Heart left ventricle (tissue), 16 donors: ENCODE results near the gene MARVELD3. TPM values are rescaled to one million over a fixed set of nuclear protein-coding genes. Genes with fewer than 3 reads are reported as not detected.

Experiments used
- ATAC-seq, 4 donors: fragments of 200-7000 bp; cut with Tn5 transposase; one replicate each; pipeline ENCODE4 v1.9.1; 2020 to 2022; ENCODE audit warnings: moderate library complexity in 4 of 4, mild to moderate bottlenecking in 3 of 4, moderate number of reproducible peaks in 1 of 4
- DNase-seq, 5 donors: peaks; one replicate each; pipeline ENCODE4 v3.0.0-alpha.2; 2020
- H3K27ac ChIP-seq, 12 donors: fragments of 200-600 bp; sonication (generic) in 4 of 12; one replicate each; pipeline versions ENCODE4 v1.5.0 to v1.8.0; 2016 to 2022; ENCODE audit warnings: mild to moderate bottlenecking in 2 of 12
- H3K27me3 ChIP-seq, 9 donors: fragments of 200-600 bp; sonication (generic) in 2 of 9; one replicate each; pipeline versions ENCODE4 v1.5.1 to v1.8.0; 2016 to 2022; ENCODE audit warnings: mild to moderate bottlenecking in 3 of 9
- H3K36me3 ChIP-seq, 9 donors: fragments of 200-600 bp; sonication (generic) in 2 of 9; one replicate each; pipeline versions ENCODE4 v1.5.0 to v1.8.0; 2018 to 2022; ENCODE audit warnings: mild to moderate bottlenecking in 2 of 9
- H3K4me1 ChIP-seq, 12 donors: fragments of 200-600 bp; sonication (generic) in 4 of 12; one replicate each; pipeline versions ENCODE4 v1.5.0 to v1.8.0; 2016 to 2022; ENCODE audit warnings: mild to moderate bottlenecking in 3 of 12
- H3K4me3 ChIP-seq, 12 donors: fragments of 200-600 bp; sonication (generic) in 4 of 12; one replicate each; pipeline versions ENCODE4 v1.5.0 to v1.8.0; 2017 to 2022; ENCODE audit warnings: mild to moderate bottlenecking in 9 of 12, moderate library complexity in 4 of 12
- H3K9me3 ChIP-seq, 12 donors: fragments of 200-600 bp; sonication (generic) in 4 of 12; one replicate each; pipeline versions ENCODE4 v1.5.0 to v1.8.0; 2016 to 2022; ENCODE audit warnings: mild to moderate bottlenecking in 1 of 12
- CTCF ChIP-seq, 12 donors: fragments of 200-600 bp; sonication (generic) in 4 of 12; IDR thresholded peaks; one replicate each; pipeline versions ENCODE4 v1.5.0 to v1.8.0; 2018 to 2022; ENCODE audit warnings: antibody characterized with exemption in 12 of 12, mild to moderate bottlenecking in 5 of 12
- POLR2A ChIP-seq, 2 donors: fragments of 450-650 bp; IDR thresholded peaks; one replicate each; pipeline ENCODE4 v1.6.1; 2017; ENCODE audit warnings: antibody characterized with exemption in 2 of 2, mild to moderate bottlenecking in 2 of 2, moderate library complexity in 2 of 2
- WGBS, 4 donors: extraction: QIAGEN DNeasy Blood & Tissue Kit in 2 of 4; methylation state at CpG; one replicate each; pipeline versions ENCODE4 v1.1.5 to v1.1.7; 2013 to 2018; 5-methylcytosine and 5-hydroxymethylcytosine counted together
- intact Hi-C, 10 donors: fragments of 100-400 bp; cut with DNase I; formaldehyde crosslinking; loops; one replicate each; pipeline versions ENCODE4 v1.11.1 to v1.14.2; 2022
- polyA plus RNA-seq, 2 donors: library from polyadenylated mRNA; stranded (reverse); fragments of 200-250 nt; gene quantifications; one replicate each; pipeline ENCODE4 v1.2.3, GENCODE V29; 2013
- total RNA-seq, 9 donors: library from RNA; depleted of rRNA in 2 of 9; stranded (reverse); fragments of >200 nt in 2 of 9; fragmentation: NEBNext Ultra II Directional in 3 of 9; extraction: Animal tissue kit (Norgen Biotek cat#: 25700) in 3 of 9; gene quantifications; one replicate each; pipeline versions ENCODE4 v1.1.0 to v1.2.4, GENCODE V29; 2016 to 2023
- donor health status: ischemic (EF 13 %, LVEDD 7.1; RV severe dilation, severe dysfunction).
- donor health status: healthy with polysubstance abuse.
- donor health status: DM: no; HTN: yes; CAD: no.
- donor health status: DM: no; HTN: no; CAD: no.
- donor health status: ischemic (EF 25% LVEDD 6.9; RV normal size, moderate dysfunction).
- donor health status: ischemic (EF 25% LVEDD 5.7; RV mildly dilated, moderate dysfunction).
- donor health status: healthy.
- donor health status: DM: yes; HTN: yes; CAD: no.
- donor health status: ischemic (EF 35%, LVEDD 5.7; RV mildly dilated, moderate dysfunction).
- donor health status: nonischemic (EF 11% LVEDD 7.7; RV severe dilation, severe dysfunction).
- donor health status: DM: yes; HTN: yes; CAD: no.
- donor health status: PGD.
- donor health status: ischemic (EF 29% LVEDD 5.4; RV normal size, mild dysfunction).
- donor health status: nonischemic (EF 23%, LVEDD 6.1; RV moderate dilation, normal function).

The MARVELD3 gene
- total and polyA plus RNA-seq, 11 donors: 0.14 TPM; not detected in 10

DNA sequence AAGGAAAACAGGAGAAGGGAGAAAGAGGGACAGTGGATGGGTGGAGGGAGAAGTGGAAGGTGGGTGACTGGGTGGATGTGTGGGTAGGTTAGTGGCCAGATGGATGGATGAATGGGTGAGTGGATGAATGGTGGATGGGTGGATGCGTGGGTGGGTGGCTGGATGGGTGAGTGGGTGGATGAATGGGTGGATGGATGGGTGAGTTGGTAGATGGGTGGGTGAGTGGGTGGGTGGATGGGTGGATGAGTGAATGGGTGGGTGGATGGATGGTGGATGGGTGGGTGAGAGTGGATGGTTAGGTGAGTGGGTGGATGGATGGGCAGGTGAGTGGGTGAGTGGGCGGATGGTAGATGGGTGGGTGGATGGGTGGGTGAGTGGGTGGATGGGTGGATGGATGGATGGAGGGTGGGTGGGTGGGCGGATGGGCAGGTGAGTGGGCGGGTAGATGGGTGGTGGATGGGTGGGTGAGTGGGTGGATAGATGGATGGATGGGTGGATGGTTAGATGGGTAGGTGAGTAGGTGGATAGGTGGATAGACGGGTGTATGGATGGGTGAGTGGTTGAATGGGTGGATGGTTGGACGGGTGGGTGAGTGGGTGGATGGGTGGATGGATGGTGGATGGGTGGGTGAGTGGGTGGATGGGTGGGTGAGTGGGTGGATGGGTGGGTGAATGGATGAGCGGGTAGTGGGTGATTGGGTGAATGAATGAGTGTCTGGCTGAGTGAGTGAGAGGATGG is 702 bp upstream of the MARVELD3 start:
- H3K36me3 ChIP-seq: no peaks in the 10 kb centered on the region
- no peak overlapping the region for H3K27ac ChIP-seq
- no peak overlapping the region for H3K4me3 ChIP-seq
- peaks cover 0 to 18% (median 10%) of the 10 kb centered on the region in 12 donors for H3K4me1 ChIP-seq
- peaks cover 8 to 70% (median 32%) of the 10 kb centered on the region in 9 donors for H3K27me3 ChIP-seq
- DNase-seq: no peak
- H3K9me3 ChIP-seq: peaks cover 0 to 9% (median 0%) of the 10 kb centered on the region in 12 donors
- intact Hi-C loops: no loop called here
- peak in 1 of 4 donors; percentile 14 for ATAC-seq
- TF ChIP-seq CTCF (IDR thresholded peaks at IDR 0.05): no peak
- TF ChIP-seq POLR2A (IDR thresholded peaks at IDR 0.05): no peak
- 90 to 93% (median 90%) methylated on average over 7 of the region's 7 CpGs for WGBS, 4 donors

GRCh38 chr16:71626858-71627213 is 852 bp downstream of the MARVELD3 start:
- TF ChIP-seq POLR2A (IDR thresholded peaks at IDR 0.05): no peak
- TF ChIP-seq CTCF (IDR thresholded peaks at IDR 0.05): no peak
- Histone ChIP-seq H3K36me3 (no peaks in the 10 kb centered on the region), H3K9me3 (peaks cover 0 to 9% (median 0%) of the 10 kb centered on the region in 12 donors), H3K27me3 (peaks cover 8 to 59% (median 32%) of the 10 kb centered on the region in 9 donors), H3K4me3 (peak overlapping the region in 10 of 12 donors; percentile 31 to 48 (median 40)), H3K27ac (no peak overlapping the region), H3K4me1 (peaks cover 0 to 18% (median 10%) of the 10 kb centered on the region in 12 donors)
- intact Hi-C loops: no loop called here
- no peak for DNase-seq
- ATAC-seq: peak in 1 of 4 donors; percentile 19
- WGBS, 4 donors: 9 to 16% (median 10%) methylated on average over 13 of the region's 13 CpGs

DNA sequence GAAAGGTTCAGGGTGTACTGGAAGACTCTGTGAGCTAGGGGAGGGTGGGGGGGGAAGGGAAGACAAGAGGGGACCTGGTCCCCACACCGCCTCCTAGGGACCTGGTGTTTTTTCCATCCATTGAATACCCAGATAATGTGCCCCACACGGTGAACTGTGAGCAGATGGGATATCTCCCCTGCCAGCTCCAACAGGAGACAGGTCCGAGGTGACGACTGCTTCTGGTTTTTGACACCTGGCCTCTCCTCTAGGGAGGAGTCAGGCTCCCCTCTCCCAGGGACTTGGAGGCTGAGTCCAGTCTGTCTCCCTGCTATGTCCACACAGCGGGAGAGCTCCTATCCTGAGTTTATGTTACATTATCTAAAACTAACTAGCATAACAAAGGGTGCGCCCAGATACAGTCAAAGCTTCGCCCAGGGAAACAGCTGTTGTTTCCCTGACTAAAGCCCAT is 1.8 kb downstream of the MARVELD3 start:
- Histone ChIP-seq H3K4me1 (peaks cover 0 to 18% (median 10%) of the 10 kb centered on the region in 12 donors), H3K27me3 (peaks cover 8 to 50% (median 32%) of the 10 kb centered on the region in 9 donors), H3K9me3 (peaks cover 0 to 2% (median 0%) of the 10 kb centered on the region in 12 donors), H3K27ac (no peak overlapping the region), H3K4me3 (no peak overlapping the region), H3K36me3 (no peaks in the 10 kb centered on the region)
- ATAC-seq (peak in 1 of 4 donors; percentile 38), DNase-seq (no peak)
- 34 to 43% (median 39%) methylated on average over 7 of the region's 7 CpGs for WGBS, 4 donors
- TF ChIP-seq POLR2A (IDR thresholded peaks at IDR 0.05) (no peak), CTCF (IDR thresholded peaks at IDR 0.05) (no peak)
- intact Hi-C loops: no loop called here

DNA sequence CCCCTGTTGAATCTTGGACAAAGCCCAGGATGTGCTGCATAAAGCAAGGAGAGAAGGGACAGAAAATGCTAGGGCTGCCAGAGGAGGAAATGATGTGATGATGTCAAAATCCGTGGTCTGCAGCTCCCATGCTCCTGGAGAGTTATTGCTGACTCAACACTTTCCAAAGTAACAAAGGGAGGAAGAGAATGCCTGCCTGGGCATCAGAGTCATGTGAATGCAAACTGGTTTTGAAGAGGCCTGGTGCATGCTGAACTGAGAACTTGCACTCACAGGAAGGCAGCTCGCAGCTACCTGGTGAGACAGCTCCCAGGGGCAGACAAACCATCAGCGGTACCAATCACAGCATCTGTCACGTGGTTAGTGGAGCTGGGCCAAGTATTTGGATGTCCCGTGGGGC is 2.8 kb downstream of the MARVELD3 start:
- no peak for TF ChIP-seq POLR2A (IDR thresholded peaks at IDR 0.05)
- TF ChIP-seq CTCF (IDR thresholded peaks at IDR 0.05): no peak
- Histone ChIP-seq H3K4me1 (peaks cover 0 to 18% (median 10%) of the 10 kb centered on the region in 12 donors), H3K27ac (no peak overlapping the region), H3K4me3 (no peak overlapping the region), H3K27me3 (peaks cover 8 to 43% (median 32%) of the 10 kb centered on the region in 9 donors), H3K36me3 (no peaks in the 10 kb centered on the region), H3K9me3 (no peaks in the 10 kb centered on the region)
- intact Hi-C loops: no loop called here
- DNase-seq (no peak), ATAC-seq (no peak)
- 22 to 28% (median 24%) methylated on average over 5 of the region's 5 CpGs for WGBS, 4 donors
